ENCODE data around the gene TMEM51. TPM values are rescaled to one million over a fixed set of nuclear protein-coding genes. Genes with fewer than 3 reads are reported as not detected.

Gene TMEM51
- total RNA-seq, 2 donors from 2014 or later = 12.1 TPM

GRCh38 chr1:15153842-15154479 lies 414 bp downstream of the TMEM51 start:
- Histone ChIP-seq H3K27ac (ENCODE audit: low read depth, low read length) (no peak overlapping the region), H3K9me3 (ENCODE audit: control insufficient read depth, low read length) (peaks cover 4% of the 10 kb centered on the region), H3K4me1 (ENCODE audit: control insufficient read depth, insufficient read depth, low read length) (peaks cover 23% of the 10 kb centered on the region), H3K9ac (ENCODE audit: extremely low read depth, low read length, poor library complexity, severe bottlenecking) (peak overlapping the region; percentile 61), H3K4me3 (ENCODE audit: low read length) (peak overlapping the region; percentile 89), H3K27me3 (ENCODE audit: control insufficient read depth, insufficient read depth, low read length, poor library complexity, severe bottlenecking) (peaks cover 5% of the 10 kb centered on the region), H3K36me3 (ENCODE audit: control insufficient read depth, insufficient read depth, low read length) (no peaks in the 10 kb centered on the region)
- H3K27me3 Mint-ChIP-seq (ENCODE audit: insufficient read depth) = peaks cover 32% of the 10 kb centered on the region
- WGBS, 2 experiments (ENCODE audit: insufficient coverage in 1 of 2, insufficient read length in 1 of 2) = 1 to 8% methylated on average over 12 to 74 of the region's 74 CpGs
- peak; percentile 92 for DNase-seq
- TF ChIP-seq CTCF (conservative IDR thresholded peaks at IDR 0.05) = peak; percentile 89
- peaks cover 42% of the 10 kb centered on the region for H3K4me1 Mint-ChIP-seq
- H3K27ac Mint-ChIP-seq = no peak overlapping the region
- H3K36me3 Mint-ChIP-seq (ENCODE audit: low read depth) = peaks cover 3% of the 10 kb centered on the region
- H3K9me3 Mint-ChIP-seq = peaks cover 5% of the 10 kb centered on the region
- H3K4me3 Mint-ChIP-seq = peak overlapping the region; percentile 77

GRCh38 chr1:15154480-15155036 lies 1.0 kb downstream of the TMEM51 start:
- peaks cover 5% of the 10 kb centered on the region for H3K9me3 Mint-ChIP-seq
- Histone ChIP-seq H3K36me3 (ENCODE audit: control insufficient read depth, insufficient read depth, low read length) (no peaks in the 10 kb centered on the region), H3K9me3 (ENCODE audit: control insufficient read depth, low read length) (peaks cover 4% of the 10 kb centered on the region), H3K4me1 (ENCODE audit: control insufficient read depth, insufficient read depth, low read length) (peaks cover 23% of the 10 kb centered on the region), H3K9ac (ENCODE audit: extremely low read depth, low read length, poor library complexity, severe bottlenecking) (peak overlapping the region; percentile 61), H3K27ac (ENCODE audit: low read depth, low read length) (no peak overlapping the region), H3K27me3 (ENCODE audit: control insufficient read depth, insufficient read depth, low read length, poor library complexity, severe bottlenecking) (peaks cover 5% of the 10 kb centered on the region), H3K4me3 (ENCODE audit: low read length) (peak overlapping the region; percentile 89)
- H3K36me3 Mint-ChIP-seq (ENCODE audit: low read depth) = peaks cover 3% of the 10 kb centered on the region
- WGBS, 2 experiments (ENCODE audit: insufficient coverage in 1 of 2, insufficient read length in 1 of 2) = 8 to 10% methylated on average over 26 to 37 of the region's 37 CpGs
- H3K4me1 Mint-ChIP-seq = peaks cover 42% of the 10 kb centered on the region
- H3K27ac Mint-ChIP-seq = no peak overlapping the region
- peaks cover 32% of the 10 kb centered on the region for H3K27me3 Mint-ChIP-seq (ENCODE audit: insufficient read depth)
- TF ChIP-seq CTCF (conservative IDR thresholded peaks at IDR 0.05) = no peak
- H3K4me3 Mint-ChIP-seq = peak overlapping the region; percentile 77
- DNase-seq = peak; percentile 86

GRCh38 chr1:15155191-15155590 lies 1.6 kb downstream of the TMEM51 start:
- Mint-ChIP-seq H3K4me1 (peaks cover 42% of the 10 kb centered on the region), H3K27ac (no peak overlapping the region), H3K36me3 (ENCODE audit: low read depth) (peaks cover 3% of the 10 kb centered on the region), H3K4me3 (peak overlapping the region; percentile 77), H3K27me3 (ENCODE audit: insufficient read depth) (peaks cover 26% of the 10 kb centered on the region), H3K9me3 (peaks cover 5% of the 10 kb centered on the region)
- no peak overlapping the region for H3K9ac ChIP-seq (ENCODE audit: extremely low read depth, low read length, poor library complexity, severe bottlenecking)
- H3K36me3 ChIP-seq (ENCODE audit: control insufficient read depth, insufficient read depth, low read length) = no peaks in the 10 kb centered on the region
- no peak for DNase-seq
- H3K4me3 ChIP-seq (ENCODE audit: low read length) = peak overlapping the region; percentile 89
- H3K4me1 ChIP-seq (ENCODE audit: control insufficient read depth, insufficient read depth, low read length) = peaks cover 23% of the 10 kb centered on the region
- H3K27ac ChIP-seq (ENCODE audit: low read depth, low read length) = no peak overlapping the region
- WGBS, 2 experiments (ENCODE audit: insufficient coverage in 1 of 2, insufficient read length in 1 of 2) = 82 to 92% methylated on average over 3 to 5 of the region's 5 CpGs
- TF ChIP-seq CTCF (conservative IDR thresholded peaks at IDR 0.05) = no peak
- peaks cover 2% of the 10 kb centered on the region for H3K9me3 ChIP-seq (ENCODE audit: control insufficient read depth, low read length)
- peaks cover 5% of the 10 kb centered on the region for H3K27me3 ChIP-seq (ENCODE audit: control insufficient read depth, insufficient read depth, low read length, poor library complexity, severe bottlenecking)
